HG03439 (cell line): ENCODE data around the gene LINGO1.

Experiments used
- ATAC-seq: cut with Tn5 transposase; IDR thresholded peaks from one replicate; pipeline ENCODE4 v1.9.1; 2021; ENCODE audit warnings: mild to moderate bottlenecking, moderate library complexity; ENCODE audit not compliant: unreplicated experiment

LINGO1 gene

GRCh38 chr15:77657634-77658238 is 25.0 kb upstream of the LINGO1 start:
- no peak for ATAC-seq

- no peak for ATAC-seq
These were observed 23.6 kb upstream of the LINGO1 start for GRCh38 chr15:77656294-77656693.

GRCh38 chr15:77654975-77655374 is 22.3 kb upstream of the LINGO1 start:
- no peak for ATAC-seq

- ATAC-seq, result no peak
These were observed 21.2 kb upstream of the LINGO1 start for GRCh38 chr15:77653832-77654480.

- ATAC-seq, result no peak
These were observed 17.6 kb upstream of the LINGO1 start for GRCh38 chr15:77650265-77650664.

- ATAC-seq, result no peak
These were observed 16.9 kb upstream of the LINGO1 start for GRCh38 chr15:77649610-77650009.

- no peak for ATAC-seq
These were observed 16.3 kb upstream of the LINGO1 start for GRCh38 chr15:77649017-77649416.

- no peak for ATAC-seq
These were observed 15.2 kb upstream of the LINGO1 start for GRCh38 chr15:77647961-77648360.

GRCh38 chr15:77646104-77646694 is 13.5 kb upstream of the LINGO1 start:
- no peak for ATAC-seq

- ATAC-seq, result no peak
These were observed 12.9 kb upstream of the LINGO1 start for GRCh38 chr15:77645602-77646001.

GRCh38 chr15:77644543-77645247 is 12.0 kb upstream of the LINGO1 start:
- no peak for ATAC-seq

- no peak for ATAC-seq
These were observed 11.1 kb upstream of the LINGO1 start for GRCh38 chr15:77643764-77644163.

- ATAC-seq, result no peak
These were observed 10.2 kb upstream of the LINGO1 start for GRCh38 chr15:77642793-77643430.

GRCh38 chr15:77641999-77642398 is 9.3 kb upstream of the LINGO1 start:
- no peak for ATAC-seq

- ATAC-seq, result no peak
These were observed 7.9 kb upstream of the LINGO1 start for GRCh38 chr15:77640615-77641014.

GRCh38 chr15:77639431-77639830 is 6.7 kb upstream of the LINGO1 start:
- ATAC-seq, result no peak

- ATAC-seq, result no peak
These were observed 5.4 kb upstream of the LINGO1 start for GRCh38 chr15:77637851-77638692.

GRCh38 chr15:77636209-77636608 is 3.5 kb upstream of the LINGO1 start:
- no peak for ATAC-seq

GRCh38 chr15:77634266-77634962 is 1.7 kb upstream of the LINGO1 start:
- no peak for ATAC-seq

- no peak for ATAC-seq
These were observed 1.2 kb upstream of the LINGO1 start for GRCh38 chr15:77633913-77634265.
